Uterus (tissue), 4 donors: ENCODE results near the gene ZPBP2. TPM values are rescaled to one million over a fixed set of nuclear protein-coding genes. Genes with fewer than 3 reads are reported as not detected.

ENCODE experiments used
- DNase-seq, 2 donors: peaks; one replicate each; pipeline ENCODE4 v3.0.0-alpha.2; 2019 to 2020
- H3K27ac ChIP-seq, 2 donors: fragments of 200-600 bp; sonication (generic); 1 replicate in 1 of 2; 2 replicates in 1 of 2; pipeline ENCODE4 v1.5.1; 2016 to 2018
- H3K27me3 ChIP-seq, 2 donors: fragments of 200-600 bp; sonication (generic); one replicate each; pipeline ENCODE4 v1.5.1; 2018 to 2019; ENCODE audit warnings: control low read depth in 1 of 2
- H3K36me3 ChIP-seq, 2 donors: fragments of 200-600 bp; sonication (generic); one replicate each; pipeline ENCODE4 v1.5.1; 2019; ENCODE audit warnings: control low read depth in 1 of 2
- H3K4me1 ChIP-seq, 2 donors: fragments of 200-600 bp; sonication (generic); one replicate each; pipeline ENCODE4 v1.5.1; 2018 to 2019; ENCODE audit warnings: control low read depth in 1 of 2
- H3K4me3 ChIP-seq, 2 donors: fragments of 200-600 bp; sonication (generic); 1 replicate in 1 of 2; 2 replicates in 1 of 2; pipeline ENCODE4 v1.5.1; 2018 to 2019; ENCODE audit warnings: mild to moderate bottlenecking in 1 of 2
- H3K9me3 ChIP-seq, 2 donors: fragments of 200-600 bp; sonication (generic); one replicate each; pipeline ENCODE4 v1.5.1; 2019; ENCODE audit warnings: control low read depth in 1 of 2
- CTCF ChIP-seq, 4 experiments: fragments of 200-600 bp in 2 of 4; fragments of 450-650 bp in 2 of 4; sonication (generic) in 2 of 4; IDR thresholded peaks; one replicate each; pipeline ENCODE4 v1.5.1; 2016 to 2019; ENCODE audit warnings: antibody characterized with exemption in 4 of 4, mild to moderate bottlenecking in 2 of 4, moderate library complexity in 1 of 4
- POLR2A ChIP-seq, 2 donors: fragments of 450-650 bp; IDR thresholded peaks; one replicate each; pipeline ENCODE4 v1.6.1; 2016; ENCODE audit warnings: antibody characterized with exemption in 2 of 2, mild to moderate bottlenecking in 1 of 2, moderate library complexity in 1 of 2
- intact Hi-C: fragments of 100-400 bp; cut with DNase I; formaldehyde crosslinking; loops from one replicate; pipeline ENCODE4 v1.15.1; 2023; ENCODE audit warnings: low total_unique reads
- total RNA-seq, 4 donors: library from RNA; depleted of rRNA in 3 of 4; stranded (reverse); fragments of >200 nt in 3 of 4; gene quantifications; one replicate each; pipeline versions ENCODE4 v1.1.0 to v1.2.4, GENCODE V29; 2014 to 2023
- donor health status: DM: yes; HTN: yes; CAD: no.

ZPBP2 gene
- total RNA-seq, 4 donors from 2014 or later = not detected

- no peaks in the 10 kb centered on the region for H3K4me1 ChIP-seq
- intact Hi-C loops = no loop called here
- TF ChIP-seq CTCF (IDR thresholded peaks at IDR 0.05) (no peak), POLR2A (IDR thresholded peaks at IDR 0.05) (no peak)
- no peak overlapping the region for H3K27ac ChIP-seq
- H3K36me3 ChIP-seq = no peaks in the 10 kb centered on the region
- H3K27me3 ChIP-seq = peaks cover 11 to 58% of the 10 kb centered on the region in 2 donors
- H3K4me3 ChIP-seq = no peak overlapping the region
- no peak for DNase-seq
- H3K9me3 ChIP-seq = no peaks in the 10 kb centered on the region
Measured at GRCh38 chr17:39866013-39866730, 1.8 kb upstream of the ZPBP2 start.

- intact Hi-C loops = no loop called here
- Histone ChIP-seq H3K9me3 (no peaks in the 10 kb centered on the region), H3K4me1 (no peaks in the 10 kb centered on the region), H3K36me3 (no peaks in the 10 kb centered on the region), H3K27me3 (peaks cover 11 to 47% of the 10 kb centered on the region in 2 donors), H3K27ac (no peak overlapping the region), H3K4me3 (no peak overlapping the region)
- DNase-seq = no peak
- no peak for TF ChIP-seq POLR2A (IDR thresholded peaks at IDR 0.05)
- no peak for TF ChIP-seq CTCF (IDR thresholded peaks at IDR 0.05)
Measured at GRCh38 chr17:39867084-39867879, 720 bp upstream of the ZPBP2 start.

GRCh38 chr17:39868554-39868942, 546 bp downstream of the ZPBP2 start:
- no peak for DNase-seq
- Histone ChIP-seq H3K27me3 (peaks cover 8 to 34% of the 10 kb centered on the region in 2 donors), H3K9me3 (no peaks in the 10 kb centered on the region), H3K27ac (no peak overlapping the region), H3K36me3 (no peaks in the 10 kb centered on the region), H3K4me3 (no peak overlapping the region), H3K4me1 (no peaks in the 10 kb centered on the region)
- intact Hi-C loops = no loop called here
- TF ChIP-seq CTCF (IDR thresholded peaks at IDR 0.05) (no peak), POLR2A (IDR thresholded peaks at IDR 0.05) (no peak)

- TF ChIP-seq POLR2A (IDR thresholded peaks at IDR 0.05) (no peak), CTCF (IDR thresholded peaks at IDR 0.05) (no peak)
- no peak overlapping the region for H3K27ac ChIP-seq
- no peaks in the 10 kb centered on the region for H3K4me1 ChIP-seq
- no peaks in the 10 kb centered on the region for H3K36me3 ChIP-seq
- intact Hi-C loops = no loop called here
- peaks cover 0 to 13% of the 10 kb centered on the region in 2 donors for H3K27me3 ChIP-seq
- H3K9me3 ChIP-seq = no peaks in the 10 kb centered on the region
- DNase-seq = no peak
- H3K4me3 ChIP-seq = no peak overlapping the region
Measured at GRCh38 chr17:39870776-39871175, 2.8 kb downstream of the ZPBP2 start.

GRCh38 chr17:39871801-39872200, 3.8 kb downstream of the ZPBP2 start:
- Histone ChIP-seq H3K27me3 (peaks cover 0 to 5% of the 10 kb centered on the region in 2 donors), H3K4me1 (no peaks in the 10 kb centered on the region), H3K36me3 (no peaks in the 10 kb centered on the region), H3K27ac (no peak overlapping the region), H3K4me3 (no peak overlapping the region), H3K9me3 (no peaks in the 10 kb centered on the region)
- DNase-seq = no peak
- TF ChIP-seq CTCF (IDR thresholded peaks at IDR 0.05) (no peak), POLR2A (IDR thresholded peaks at IDR 0.05) (no peak)
- intact Hi-C loops = no loop called here
